ENCODE measurements around the gene KCNK1. TPM values are rescaled to one million over a fixed set of nuclear protein-coding genes. Genes with fewer than 3 reads are reported as not detected.

Gene KCNK1
- total RNA-seq, 1 donor from 2014 or later: 0.37 TPM

DNA sequence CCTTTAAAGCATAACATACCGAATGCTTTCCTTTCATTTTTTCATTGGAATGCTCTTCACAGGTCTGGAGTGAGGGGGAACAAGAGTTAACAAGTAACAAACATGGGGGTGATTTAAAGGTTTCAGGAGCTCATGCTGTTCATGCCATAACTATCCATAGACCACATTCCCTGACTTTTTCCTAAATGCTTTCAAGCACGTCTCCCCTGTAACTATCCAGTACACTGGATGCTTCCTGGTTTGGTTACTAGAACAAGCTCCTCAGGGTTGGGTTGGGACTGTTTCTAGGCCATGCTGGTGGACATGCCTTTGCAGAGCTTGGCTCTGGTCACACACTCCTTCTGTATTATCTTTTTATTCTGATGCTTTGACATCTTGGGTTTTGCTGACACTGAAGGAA lies 38.6 kb downstream of the KCNK1 start:
- DNase-seq (ENCODE audit: low spot score): no peak
- TF ChIP-seq, protein P1, sequence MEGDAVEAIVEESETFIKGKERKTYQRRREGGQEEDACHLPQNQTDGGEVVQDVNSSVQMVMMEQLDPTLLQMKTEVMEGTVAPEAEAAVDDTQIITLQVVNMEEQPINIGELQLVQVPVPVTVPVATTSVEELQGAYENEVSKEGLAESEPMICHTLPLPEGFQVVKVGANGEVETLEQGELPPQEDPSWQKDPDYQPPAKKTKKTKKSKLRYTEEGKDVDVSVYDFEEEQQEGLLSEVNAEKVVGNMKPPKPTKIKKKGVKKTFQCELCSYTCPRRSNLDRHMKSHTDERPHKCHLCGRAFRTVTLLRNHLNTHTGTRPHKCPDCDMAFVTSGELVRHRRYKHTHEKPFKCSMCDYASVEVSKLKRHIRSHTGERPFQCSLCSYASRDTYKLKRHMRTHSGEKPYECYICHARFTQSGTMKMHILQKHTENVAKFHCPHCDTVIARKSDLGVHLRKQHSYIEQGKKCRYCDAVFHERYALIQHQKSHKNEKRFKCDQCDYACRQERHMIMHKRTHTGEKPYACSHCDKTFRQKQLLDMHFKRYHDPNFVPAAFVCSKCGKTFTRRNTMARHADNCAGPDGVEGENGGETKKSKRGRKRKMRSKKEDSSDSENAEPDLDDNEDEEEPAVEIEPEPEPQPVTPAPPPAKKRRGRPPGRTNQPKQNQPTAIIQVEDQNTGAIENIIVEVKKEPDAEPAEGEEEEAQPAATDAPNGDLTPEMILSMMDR (IDR thresholded peaks at IDR 0.05): no peak
- no peaks in the 10 kb centered on the region for H3K27me3 Mint-ChIP-seq (ENCODE audit: low read depth)
- H3K36me3 Mint-ChIP-seq (ENCODE audit: low read depth): no peaks in the 10 kb centered on the region
- H3K9me3 Mint-ChIP-seq (ENCODE audit: low read depth): no peaks in the 10 kb centered on the region
- H3K4me3 Mint-ChIP-seq (ENCODE audit: unreplicated experiment): no peak overlapping the region
- H3K27ac Mint-ChIP-seq (ENCODE audit: unreplicated experiment): no peak overlapping the region
- no peaks in the 10 kb centered on the region for H3K4me1 Mint-ChIP-seq (ENCODE audit: low read depth)

DNA sequence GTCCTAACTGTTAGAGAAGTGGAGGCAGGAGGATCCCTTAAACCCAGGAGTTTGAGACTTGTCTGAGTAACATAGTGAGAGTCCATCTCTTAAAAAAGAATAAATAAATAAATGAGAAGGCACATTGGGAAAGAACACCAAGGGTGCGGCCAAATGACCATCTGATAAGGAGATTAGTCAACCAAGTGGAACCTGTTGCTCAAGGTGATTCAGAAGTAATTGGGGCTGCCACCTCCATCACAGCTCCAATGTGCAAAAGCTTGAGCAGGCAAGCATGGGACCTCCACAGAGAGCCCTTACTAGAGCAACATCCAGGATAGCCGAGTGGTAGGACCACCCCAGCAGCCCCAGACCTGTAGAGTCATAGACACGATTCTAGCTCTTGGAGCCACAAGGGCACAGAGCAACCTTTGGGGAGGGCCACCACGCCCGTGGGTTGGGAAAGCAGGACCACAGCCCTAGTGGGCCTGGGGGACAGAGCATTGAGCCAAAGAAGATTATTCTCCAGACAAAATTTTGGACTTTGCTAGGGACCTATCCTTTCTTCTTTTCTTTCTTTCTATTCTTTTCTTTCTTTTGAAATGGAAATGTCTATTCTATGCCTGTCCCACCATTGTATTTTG lies 40.9 kb downstream of the KCNK1 start:
- TF ChIP-seq, protein P1 (IDR thresholded peaks at IDR 0.05): no peak
- no peak for DNase-seq (ENCODE audit: low spot score)
- Mint-ChIP-seq H3K4me1 (ENCODE audit: low read depth) (no peaks in the 10 kb centered on the region), H3K36me3 (ENCODE audit: low read depth) (no peaks in the 10 kb centered on the region), H3K27me3 (ENCODE audit: low read depth) (no peaks in the 10 kb centered on the region), H3K9me3 (ENCODE audit: low read depth) (no peaks in the 10 kb centered on the region), H3K4me3 (ENCODE audit: unreplicated experiment) (no peak overlapping the region), H3K27ac (ENCODE audit: unreplicated experiment) (no peak overlapping the region)

DNA sequence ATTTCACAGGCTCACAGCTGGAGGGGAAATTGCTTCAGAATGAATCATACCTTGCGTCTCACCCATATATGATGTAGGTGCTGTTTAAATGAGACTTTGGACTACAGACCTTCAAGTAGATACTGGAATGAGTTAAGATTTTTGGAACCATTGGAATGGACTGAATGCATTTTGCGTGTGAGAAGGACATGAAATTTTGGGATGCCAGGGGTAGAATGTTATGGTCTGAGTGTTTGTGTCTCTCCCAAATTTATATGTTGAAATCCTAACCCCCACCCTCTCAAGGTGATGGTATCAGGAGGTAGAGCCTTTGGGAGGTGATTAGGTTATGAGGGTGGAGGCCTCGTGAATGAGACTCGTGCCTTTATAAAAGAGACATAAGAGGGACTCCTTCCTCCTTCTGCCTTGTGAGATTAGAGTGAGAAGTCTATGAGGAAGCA lies 41.4 kb downstream of the KCNK1 start:
- Mint-ChIP-seq H3K4me1 (ENCODE audit: low read depth) (no peaks in the 10 kb centered on the region), H3K9me3 (ENCODE audit: low read depth) (no peaks in the 10 kb centered on the region), H3K36me3 (ENCODE audit: low read depth) (no peaks in the 10 kb centered on the region), H3K27me3 (ENCODE audit: low read depth) (no peaks in the 10 kb centered on the region), H3K4me3 (ENCODE audit: unreplicated experiment) (no peak overlapping the region), H3K27ac (ENCODE audit: unreplicated experiment) (no peak overlapping the region)
- no peak for DNase-seq (ENCODE audit: low spot score)
- TF ChIP-seq, protein P1 (IDR thresholded peaks at IDR 0.05): no peak

DNA sequence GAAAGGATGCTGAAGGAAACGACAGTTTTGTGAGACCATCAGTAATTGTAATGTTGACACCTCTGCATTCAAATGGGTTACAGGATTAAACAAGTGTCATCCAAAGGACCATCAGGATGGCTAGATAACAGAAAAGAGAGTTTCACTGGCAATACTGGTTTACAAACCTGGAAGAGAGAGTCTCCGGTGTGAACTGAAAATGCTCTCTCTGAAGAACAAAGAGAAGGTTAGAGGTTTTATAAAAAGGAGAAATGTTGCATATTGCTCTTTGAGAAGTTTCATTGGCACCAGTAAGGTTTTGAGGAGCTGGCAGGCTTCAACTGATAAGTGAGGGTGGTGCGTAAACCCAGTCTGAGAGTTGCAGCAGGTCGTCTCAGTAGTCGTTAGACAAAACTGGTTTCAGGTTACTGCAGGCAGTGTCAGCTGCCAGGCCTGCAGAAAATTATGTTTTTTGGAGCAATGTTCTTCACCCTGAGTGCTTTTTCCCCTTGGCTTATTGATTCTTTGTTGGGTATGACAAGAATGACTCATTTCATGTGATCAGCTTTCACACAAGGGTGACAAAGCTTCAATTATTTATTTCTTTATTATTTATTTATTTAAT lies 42.2 kb downstream of the KCNK1 start:
- H3K9me3 Mint-ChIP-seq (ENCODE audit: low read depth): no peaks in the 10 kb centered on the region
- H3K36me3 Mint-ChIP-seq (ENCODE audit: low read depth): no peaks in the 10 kb centered on the region
- H3K4me1 Mint-ChIP-seq (ENCODE audit: low read depth): no peaks in the 10 kb centered on the region
- no peak for DNase-seq (ENCODE audit: low spot score)
- TF ChIP-seq, protein P1 (IDR thresholded peaks at IDR 0.05): no peak
- no peaks in the 10 kb centered on the region for H3K27me3 Mint-ChIP-seq (ENCODE audit: low read depth)
- H3K27ac Mint-ChIP-seq (ENCODE audit: unreplicated experiment): no peak overlapping the region
- no peak overlapping the region for H3K4me3 Mint-ChIP-seq (ENCODE audit: unreplicated experiment)

DNA sequence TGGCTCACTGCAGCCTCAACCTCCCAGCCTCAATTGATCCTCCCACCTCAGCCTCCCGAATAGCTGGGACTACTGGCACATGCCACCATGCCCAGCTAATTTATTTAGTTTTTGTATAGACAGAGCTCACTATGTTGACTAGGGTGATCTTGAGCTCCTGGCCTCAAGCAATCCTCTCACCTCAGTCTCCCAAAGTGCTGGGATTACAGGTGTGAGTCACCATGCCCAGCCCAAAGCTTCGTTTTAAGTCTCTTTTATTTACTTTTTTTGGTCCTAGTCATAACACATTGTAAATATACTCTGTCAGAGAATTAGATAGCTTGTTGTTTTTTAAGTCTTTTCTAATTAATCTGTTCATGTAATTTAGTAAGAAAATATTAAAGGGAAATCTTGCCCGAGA lies 42.8 kb downstream of the KCNK1 start:
- Mint-ChIP-seq H3K4me3 (ENCODE audit: unreplicated experiment) (no peak overlapping the region), H3K27me3 (ENCODE audit: low read depth) (no peaks in the 10 kb centered on the region), H3K36me3 (ENCODE audit: low read depth) (no peaks in the 10 kb centered on the region), H3K4me1 (ENCODE audit: low read depth) (no peaks in the 10 kb centered on the region), H3K27ac (ENCODE audit: unreplicated experiment) (no peak overlapping the region), H3K9me3 (ENCODE audit: low read depth) (no peaks in the 10 kb centered on the region)
- DNase-seq (ENCODE audit: low spot score): no peak
- TF ChIP-seq, protein P1 (IDR thresholded peaks at IDR 0.05): no peak
